Tibial nerve (tissue), 4 donors: ENCODE results near the gene CANT1.

Experiments used
- CTCF ChIP-seq, 5 experiments: fragments of 200-600 bp in 3 of 5; fragments of 450-650 bp in 2 of 5; sonication (generic) in 3 of 5; IDR thresholded peaks; one replicate each; pipeline ENCODE4 v1.5.1; 2016 to 2019; ENCODE audit warnings: antibody characterized with exemption in 5 of 5, mild to moderate bottlenecking in 3 of 5, moderate library complexity in 2 of 5
- EP300 ChIP-seq, 2 donors: sonication (generic); formaldehyde crosslinking; IDR thresholded peaks; one replicate each; pipeline ENCODE4 v1.6.1; 2017; ENCODE audit warnings: antibody characterized with exemption in 2 of 2, mild to moderate bottlenecking in 1 of 2

GRCh38 chr17:79000396-79001189 lies 9.0 kb downstream of the CANT1 start:
- TF ChIP-seq EP300 (IDR thresholded peaks at IDR 0.05): no peak
- TF ChIP-seq CTCF (IDR thresholded peaks at IDR 0.05): no peak
